ENCODE results near the gene PDF. TPM values are rescaled to one million over a fixed set of nuclear protein-coding genes. Genes with fewer than 3 reads are reported as not detected.

PDF gene
- total and polyA plus RNA-seq, 2 of the 13 experiments (the other 11 are each of a cell fraction or from before 2014, with no cell fraction given) = 12.4 to 48.8 TPM

- TF ChIP-seq PHF20 (CRISPR knock-in tag; IDR thresholded peaks at IDR 0.05) (0 out of 2 replicates have a peak, but pooled peaks have one; percentile 8), MYC (CRISPR knock-in tag; IDR thresholded peaks at IDR 0.05; ENCODE audit: borderline replicate concordance) (peak; percentile 70; the same call in 1 of the 2 replicates), NCOR1 (IDR thresholded peaks at IDR 0.05; ENCODE audit: borderline replicate concordance, low read length) (no peak), MAFK (conservative IDR thresholded peaks at IDR 0.05 in 1 of 2, IDR thresholded peaks at IDR 0.05 in 1 of 2; ENCODE audit: low read length in 2 of 2) (no peak), ZBTB4 (CRISPR knock-in tag; IDR thresholded peaks at IDR 0.05; ENCODE audit: borderline replicate concordance) (no peak), NFYB (CRISPR knock-in tag; IDR thresholded peaks at IDR 0.05) (no peak), POLR2G (IDR thresholded peaks at IDR 0.05; ENCODE audit: low read depth, low read length) (peak; percentile 50; the same call in 1 of the 2 replicates), HCFC1 (IDR thresholded peaks at IDR 0.05; ENCODE audit: low read depth, low read length) (no peak), ZBTB33 (CRISPR knock-in tag; IDR thresholded peaks at IDR 0.05) (no peak), NFKBIZ (CRISPR knock-in tag; IDR thresholded peaks at IDR 0.05) (no peak), ZNF513 (CRISPR knock-in tag; conservative IDR thresholded peaks at IDR 0.05) (0 out of 2 replicates have a peak, but pooled peaks have one; percentile 64), SMARCC2 (IDR thresholded peaks at IDR 0.05) (no peak), ZNF331 (CRISPR knock-in tag; IDR thresholded peaks at IDR 0.05) (peak; percentile 68; the same call in 1 of the 2 replicates), ZNF12 (CRISPR knock-in tag; IDR thresholded peaks at IDR 0.05) (no peak), ZNF337 (CRISPR knock-in tag; IDR thresholded peaks at IDR 0.05; ENCODE audit: borderline replicate concordance, low read depth) (no peak), ZFP36 (IDR thresholded peaks at IDR 0.05; ENCODE audit: borderline replicate concordance, low read depth, low read length, partially characterized antibody) (no peak), ZNF713 (CRISPR knock-in tag; IDR thresholded peaks at IDR 0.05) (no peak), MNT (IDR thresholded peaks at IDR 0.05) (no peak), RBAK (CRISPR knock-in tag; IDR thresholded peaks at IDR 0.05) (no peak)
These were observed 18.6 kb downstream of the PDF start (continued) for GRCh38 chr16:69311533-69312387.
